GM18858 (cell line): Measurements from ENCODE around the gene CCNG2.

Source experiments
- ATAC-seq: cut with Tn5 transposase; IDR thresholded peaks from one replicate; pipeline ENCODE4 v1.9.1; 2021; ENCODE audit not compliant: unreplicated experiment

Gene CCNG2

GRCh38 chr4:77146186-77147078 is 10.6 kb upstream of the CCNG2 start:
- no peak for ATAC-seq

- ATAC-seq: no peak
Measured at GRCh38 chr4:77147079-77147782, 9.8 kb upstream of the CCNG2 start.

GRCh38 chr4:77148078-77148477 is 8.9 kb upstream of the CCNG2 start:
- no peak for ATAC-seq

- ATAC-seq: no peak
Measured at GRCh38 chr4:77149789-77150188, 7.2 kb upstream of the CCNG2 start.

- ATAC-seq: no peak
Measured at GRCh38 chr4:77151241-77151640, 5.8 kb upstream of the CCNG2 start.

- no peak for ATAC-seq
Measured at GRCh38 chr4:77152421-77152820, 4.6 kb upstream of the CCNG2 start.

- ATAC-seq: no peak
Measured at GRCh38 chr4:77153006-77153405, 4.0 kb upstream of the CCNG2 start.

GRCh38 chr4:77154065-77154464 is 2.9 kb upstream of the CCNG2 start:
- no peak for ATAC-seq

- no peak for ATAC-seq
Measured at GRCh38 chr4:77154761-77155499, 2.1 kb upstream of the CCNG2 start.

GRCh38 chr4:77155631-77156452 is 1.2 kb upstream of the CCNG2 start:
- ATAC-seq: no peak

GRCh38 chr4:77156533-77156911 is 485 bp upstream of the CCNG2 start:
- peak; percentile 90 for ATAC-seq

GRCh38 chr4:77157859-77158486 is 966 bp downstream of the CCNG2 start:
- ATAC-seq: no peak

- ATAC-seq: no peak
Measured at GRCh38 chr4:77158487-77158861, 1.5 kb downstream of the CCNG2 start.

GRCh38 chr4:77159806-77160205 is 2.8 kb downstream of the CCNG2 start:
- no peak for ATAC-seq

GRCh38 chr4:77163641-77164040 is 6.6 kb downstream of the CCNG2 start:
- ATAC-seq: no peak

GRCh38 chr4:77167173-77167572 is 10.2 kb downstream of the CCNG2 start:
- no peak for ATAC-seq

- ATAC-seq: no peak
Measured at GRCh38 chr4:77167866-77168265, 10.9 kb downstream of the CCNG2 start.

GRCh38 chr4:77169481-77169880 is 12.5 kb downstream of the CCNG2 start:
- no peak for ATAC-seq

GRCh38 chr4:77170926-77171325 is 13.9 kb downstream of the CCNG2 start:
- no peak for ATAC-seq

- no peak for ATAC-seq
Measured at GRCh38 chr4:77172336-77172735, 15.3 kb downstream of the CCNG2 start.
